GM19351 (cell line): ENCODE data around the gene ALPK3.

Experiments used
- ATAC-seq: cut with Tn5 transposase; IDR thresholded peaks from one replicate; pipeline ENCODE4 v1.9.1; 2021; ENCODE audit warnings: mild to moderate bottlenecking, moderate library complexity; ENCODE audit not compliant: unreplicated experiment

ALPK3 gene

DNA sequence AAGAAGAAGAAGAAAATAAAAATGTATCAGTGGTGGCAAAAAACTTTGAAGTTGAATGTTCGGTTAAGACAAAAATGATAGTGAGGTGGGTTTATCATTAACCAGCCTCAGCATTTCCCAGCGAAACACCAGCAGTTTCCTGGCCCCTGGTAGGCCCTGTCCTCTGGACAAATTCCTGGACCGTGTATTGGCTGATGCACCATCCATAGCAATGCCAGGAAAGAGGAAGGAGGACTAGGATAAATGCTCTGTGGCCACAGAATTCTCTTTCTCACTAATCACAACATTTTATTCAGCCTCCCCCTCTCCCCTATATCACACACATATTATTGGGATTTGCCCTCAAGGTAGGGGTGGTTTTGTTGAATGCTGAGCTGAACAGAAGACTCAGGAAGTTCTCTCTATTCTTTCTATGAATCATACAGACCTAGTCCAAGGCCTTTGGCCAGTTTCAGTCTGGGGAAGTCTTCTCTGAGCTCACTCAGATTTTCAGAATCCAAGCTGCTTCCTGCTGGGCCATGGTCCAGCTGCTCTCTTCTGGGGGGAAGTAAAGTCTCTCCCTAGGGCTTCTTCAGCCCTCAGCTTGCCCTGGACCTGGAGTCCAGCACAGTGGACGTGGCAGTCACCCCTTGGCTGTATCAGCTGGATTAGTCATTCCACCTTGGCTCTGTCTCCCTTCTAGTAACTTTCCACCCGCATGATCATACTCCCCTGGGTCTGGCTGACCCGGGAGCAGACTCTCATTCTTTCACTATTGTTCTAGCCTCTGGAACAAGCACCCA is 94.9 kb downstream of the ALPK3 start:
- no peak for ATAC-seq

DNA sequence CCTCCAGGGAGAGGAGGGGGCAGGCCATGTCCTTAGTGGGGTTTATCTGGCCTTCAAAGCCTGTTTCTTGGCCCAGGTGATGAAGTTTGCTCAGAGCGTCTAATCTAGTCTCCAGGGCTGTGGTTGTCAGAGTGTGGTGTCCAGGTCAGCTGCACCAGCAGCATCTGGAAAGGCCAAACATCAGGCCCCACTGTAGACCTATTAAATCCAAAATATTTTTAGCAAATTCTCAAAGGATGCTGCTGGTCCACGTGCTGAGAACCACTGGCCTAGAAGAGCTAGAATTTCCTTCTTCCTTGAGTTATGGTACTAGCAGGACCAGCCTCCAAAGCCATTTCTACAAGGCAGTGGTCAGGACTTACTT is 96.2 kb downstream of the ALPK3 start:
- no peak for ATAC-seq

DNA sequence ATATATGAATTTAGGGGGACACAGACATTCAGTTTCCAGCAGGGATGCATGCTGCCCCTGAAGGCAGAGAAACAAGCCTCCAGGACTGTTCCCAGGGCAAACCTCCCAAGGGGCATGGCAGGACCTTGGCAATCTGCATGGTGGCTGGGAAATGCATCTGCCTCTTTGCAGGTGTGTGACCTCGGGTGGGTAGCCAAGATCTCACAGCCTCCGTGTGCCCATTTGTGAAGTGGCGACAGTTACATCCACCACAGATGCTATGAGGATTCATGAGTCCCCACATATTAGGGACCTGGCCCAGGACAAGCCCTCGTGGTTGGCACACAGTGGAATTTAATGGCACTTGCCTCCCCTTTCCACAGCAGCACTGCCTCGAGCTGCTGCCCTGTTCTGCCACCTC is 97.2 kb downstream of the ALPK3 start:
- ATAC-seq: no peak

DNA sequence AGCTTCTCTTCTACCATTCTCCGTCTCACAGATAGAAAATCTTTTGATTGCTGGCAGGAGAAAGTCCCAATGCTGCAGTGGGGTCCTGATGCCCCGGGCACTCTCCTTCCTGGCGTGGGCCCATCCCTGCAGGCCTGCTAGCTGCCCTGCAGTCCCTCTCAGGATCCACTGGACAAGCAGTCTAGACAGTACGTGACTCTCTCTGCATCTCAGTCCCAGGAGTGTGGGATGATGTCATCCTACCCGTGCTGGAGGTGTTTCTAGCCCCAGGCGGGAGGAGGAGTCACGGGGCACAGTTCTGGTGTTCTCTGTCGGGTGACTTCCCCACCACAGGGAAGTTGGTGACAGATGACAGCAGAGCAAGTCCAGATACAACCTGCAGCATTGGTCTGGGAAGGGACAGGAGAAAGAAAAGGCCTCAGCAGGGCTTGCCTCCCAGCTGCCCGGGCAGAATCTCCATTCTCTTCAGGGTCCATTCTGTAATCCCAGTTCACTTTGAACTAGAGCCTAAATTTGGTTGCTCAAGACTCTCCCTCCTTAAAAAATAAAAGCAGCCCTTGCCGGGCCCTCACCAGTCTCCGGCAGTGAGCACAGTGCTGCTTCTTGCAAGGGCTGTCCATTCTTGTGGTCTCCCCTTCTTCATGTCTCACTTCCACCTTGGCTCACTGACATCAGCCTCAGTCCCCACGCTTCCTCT is 97.9 kb downstream of the ALPK3 start:
- peak; percentile 98 for ATAC-seq

DNA sequence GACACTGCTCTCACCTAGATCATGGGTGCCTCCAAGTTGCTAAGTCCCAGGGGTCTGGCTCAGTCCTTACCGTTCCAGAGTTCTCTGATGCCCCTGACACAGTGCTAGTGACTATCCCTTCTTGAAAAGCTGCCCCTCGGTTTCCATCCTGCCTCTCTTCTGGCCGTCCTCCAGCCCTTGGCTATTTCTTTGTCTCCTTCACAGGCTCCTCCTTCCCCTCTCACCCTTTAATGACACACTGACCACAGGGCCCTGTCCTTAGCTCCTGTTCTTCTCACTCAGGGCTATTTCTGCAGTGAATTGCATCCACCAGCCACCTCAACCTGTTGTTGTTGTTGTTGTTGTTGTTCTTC is 98.4 kb downstream of the ALPK3 start:
- peak; percentile 2 for ATAC-seq

DNA sequence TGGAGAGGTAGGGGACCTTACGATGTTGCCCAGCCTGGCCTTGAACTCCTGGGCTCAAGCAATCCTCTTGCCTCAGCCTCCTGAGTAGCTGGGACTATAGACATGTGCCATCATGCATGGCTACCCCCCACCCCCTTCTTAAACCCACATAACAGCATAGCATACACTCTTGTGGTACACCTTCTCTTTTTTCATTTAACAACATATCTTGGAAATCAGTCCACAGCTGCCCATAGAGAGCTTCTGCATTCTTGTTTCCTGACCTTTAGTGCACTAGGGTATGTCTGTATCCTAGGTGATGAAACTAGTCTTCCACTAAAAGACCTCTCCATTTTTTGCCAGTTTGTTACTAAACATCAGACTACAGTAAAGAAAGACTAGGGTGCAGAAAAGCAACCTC is 100.3 kb downstream of the ALPK3 start:
- no peak for ATAC-seq

DNA sequence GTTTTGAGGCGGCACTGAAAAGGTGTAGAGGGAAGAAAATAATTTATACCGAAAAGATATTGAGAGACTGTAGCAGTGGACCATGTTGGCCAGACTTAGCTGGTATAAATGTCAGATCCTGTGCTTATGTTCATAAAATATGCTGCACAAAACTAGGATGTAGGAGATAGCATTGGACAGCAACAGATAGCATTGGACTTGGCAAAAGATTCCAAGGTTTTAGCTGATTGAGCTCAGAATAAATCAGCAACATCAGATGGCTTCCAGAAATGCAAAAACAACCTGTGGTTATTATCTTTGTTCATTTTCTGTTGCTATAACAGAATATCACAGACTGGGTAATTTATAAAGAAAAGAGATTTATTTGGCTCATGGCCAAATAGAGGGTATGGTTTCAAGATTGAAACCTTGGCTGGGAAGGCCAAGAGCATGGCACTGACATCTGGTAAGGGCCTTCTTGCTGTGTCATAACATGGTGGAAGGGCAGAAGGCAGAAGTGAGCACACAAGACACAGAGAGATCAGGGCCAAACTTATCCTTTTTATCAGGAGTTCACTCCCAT is 102.0 kb downstream of the ALPK3 start:
- ATAC-seq: no peak

DNA sequence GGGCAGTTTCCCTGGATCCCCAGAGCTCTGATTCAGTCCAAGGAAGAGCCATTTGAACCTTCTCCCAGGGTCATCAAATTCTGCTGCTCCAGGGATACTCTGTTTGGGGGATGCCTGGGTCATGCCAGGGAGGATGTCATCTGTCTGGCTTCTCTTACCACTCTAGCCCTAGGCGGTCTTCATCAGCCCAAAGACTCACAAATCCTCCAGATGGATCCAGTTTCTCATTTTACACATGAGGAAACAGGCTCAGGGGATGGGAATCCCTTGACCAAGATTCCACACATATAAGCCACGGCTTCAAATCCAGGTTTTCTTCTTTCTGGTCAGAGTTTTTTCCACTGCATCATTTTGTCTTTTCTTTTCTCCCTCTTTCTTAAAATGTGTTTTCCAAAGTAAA is 104.0 kb downstream of the ALPK3 start:
- no peak for ATAC-seq

DNA sequence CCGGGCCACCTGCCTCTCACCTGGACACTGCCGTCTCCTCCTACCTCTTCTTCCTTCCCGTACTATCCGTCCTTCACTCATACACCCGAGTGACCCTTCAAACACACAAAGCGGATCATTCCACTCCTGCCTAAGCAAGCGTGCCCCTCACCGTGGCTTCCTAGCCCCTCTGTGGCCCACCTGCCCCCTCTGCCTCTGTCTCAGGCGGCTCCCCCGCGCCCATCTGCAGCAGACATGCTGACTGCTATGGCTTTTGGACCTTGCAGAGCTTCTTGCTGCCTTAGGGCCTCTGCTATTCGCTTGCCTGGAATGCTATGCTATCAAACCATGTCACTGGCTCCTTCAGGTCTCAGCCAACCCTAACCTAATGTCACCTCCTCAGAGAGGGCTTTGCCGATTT is 105.4 kb downstream of the ALPK3 start:
- ATAC-seq: no peak
